Measurements from ENCODE around the gene NDUFS2. TPM values are rescaled to one million over a fixed set of nuclear protein-coding genes. Genes with fewer than 3 reads are reported as not detected.

The NDUFS2 gene
- total and polyA plus RNA-seq, 8 donors = 26.7 to 56.8 (median 31.1) TPM

- intact Hi-C loops (cut with DNase I) = no loop called here
- no peak for ATAC-seq
- Histone ChIP-seq H3K27me3 (no peaks in the 10 kb centered on the region), H3K4me1 (peaks cover 0 to 17% (median 3%) of the 10 kb centered on the region in 3 donors), H3K9me3 (no peaks in the 10 kb centered on the region), H3K36me3 (no peaks in the 10 kb centered on the region), H3K27ac (no peak overlapping the region), H3K4me3 (no peak overlapping the region)
- TF ChIP-seq CTCF (IDR thresholded peaks at IDR 0.05) = no peak
- no peak for FAIRE-seq
- WGBS, 2 donors = 82 to 89% methylated on average over 5 of the region's 5 CpGs
- DNase-seq = no peak
These were observed 40.5 kb upstream of the NDUFS2 start for GRCh38 chr1:161161652-161162051.

DNA sequence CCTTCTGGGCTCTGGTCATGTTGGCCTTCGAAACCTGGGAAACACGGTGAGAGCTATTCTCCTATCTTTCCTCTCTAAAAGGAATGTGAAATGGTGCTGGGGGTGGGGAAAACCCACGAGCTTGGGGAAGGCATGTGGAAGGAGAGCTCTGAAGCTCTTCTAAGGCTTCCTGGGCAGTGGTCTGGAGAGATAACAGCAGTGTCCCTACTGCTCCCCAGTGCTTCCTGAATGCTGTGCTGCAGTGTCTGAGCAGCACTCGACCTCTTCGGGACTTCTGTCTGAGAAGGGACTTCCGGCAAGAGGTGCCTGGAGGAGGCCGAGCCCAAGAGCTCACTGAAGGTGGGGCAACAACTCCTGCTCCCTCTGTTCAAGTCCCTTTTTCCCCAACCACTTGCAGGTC lies 40.1 kb upstream of the NDUFS2 start:
- Histone ChIP-seq H3K4me3 (no peak overlapping the region), H3K36me3 (no peaks in the 10 kb centered on the region), H3K9me3 (no peaks in the 10 kb centered on the region), H3K27me3 (no peaks in the 10 kb centered on the region), H3K4me1 (peaks cover 0 to 17% (median 6%) of the 10 kb centered on the region in 3 donors), H3K27ac (no peak overlapping the region)
- FAIRE-seq (no peak), ATAC-seq (no peak), DNase-seq (no peak)
- WGBS, 2 donors = 71 to 84% methylated on average over 7 of the region's 7 CpGs
- intact Hi-C loops (cut with DNase I) = no loop called here
- TF ChIP-seq CTCF (IDR thresholded peaks at IDR 0.05) = no peak

DNA sequence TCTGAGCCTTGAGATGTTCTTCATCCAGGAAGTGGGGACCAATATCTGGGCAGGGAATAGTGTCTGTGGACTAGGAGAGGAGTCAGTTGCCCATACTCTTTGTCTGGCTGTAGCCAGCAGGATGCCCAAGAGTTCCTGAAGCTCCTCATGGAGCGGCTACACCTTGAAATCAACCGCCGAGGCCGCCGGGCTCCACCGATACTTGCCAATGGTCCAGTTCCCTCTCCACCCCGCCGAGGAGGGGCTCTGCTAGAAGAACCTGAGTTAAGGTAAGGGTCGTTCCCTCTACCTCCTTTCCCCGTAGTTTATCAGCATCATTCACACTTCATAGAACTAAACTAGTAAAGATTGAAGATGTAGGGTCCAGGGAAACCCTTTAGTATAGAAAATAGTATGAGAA lies 39.4 kb upstream of the NDUFS2 start:
- Histone ChIP-seq H3K27ac (no peak overlapping the region), H3K4me1 (peaks cover 0 to 17% (median 8%) of the 10 kb centered on the region in 3 donors), H3K36me3 (no peaks in the 10 kb centered on the region), H3K9me3 (no peaks in the 10 kb centered on the region), H3K4me3 (no peak overlapping the region), H3K27me3 (no peaks in the 10 kb centered on the region)
- ATAC-seq = no peak
- intact Hi-C loops (cut with DNase I) = no loop called here
- WGBS, 2 donors = 91 to 94% methylated on average over 10 of the region's 10 CpGs
- TF ChIP-seq CTCF (IDR thresholded peaks at IDR 0.05) = no peak
- DNase-seq = no peak
- no peak for FAIRE-seq

DNA sequence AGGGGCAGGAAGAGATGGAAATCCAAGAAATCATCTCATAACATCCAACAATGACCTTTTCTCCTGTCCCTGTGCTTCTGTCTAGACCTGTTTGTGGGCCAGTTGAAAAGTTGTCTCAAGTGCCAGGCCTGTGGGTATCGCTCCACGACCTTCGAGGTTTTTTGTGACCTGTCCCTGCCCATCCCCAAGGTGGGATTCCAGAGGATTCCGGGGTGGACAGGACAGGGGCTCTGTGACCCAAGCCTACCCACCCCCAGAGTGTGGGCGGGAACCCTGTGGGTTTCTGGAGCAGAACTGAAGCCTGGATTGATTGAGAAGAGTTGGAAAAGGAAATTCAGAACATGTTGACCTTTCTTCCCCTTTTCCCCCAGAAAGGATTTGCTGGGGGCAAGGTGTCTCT lies 38.4 kb upstream of the NDUFS2 start:
- H3K9me3 ChIP-seq = no peaks in the 10 kb centered on the region
- no peak for FAIRE-seq
- TF ChIP-seq CTCF (IDR thresholded peaks at IDR 0.05) = no peak
- ATAC-seq = no peak
- intact Hi-C loops (cut with DNase I) = no loop called here
- no peak overlapping the region for H3K4me3 ChIP-seq
- DNase-seq = no peak
- H3K27me3 ChIP-seq = no peaks in the 10 kb centered on the region
- no peaks in the 10 kb centered on the region for H3K36me3 ChIP-seq
- no peak overlapping the region for H3K27ac ChIP-seq
- H3K4me1 ChIP-seq = peaks cover 0 to 13% (median 8%) of the 10 kb centered on the region in 3 donors
- 83% methylated on average over 5 of the region's 5 CpGs for WGBS, 2 donors

DNA sequence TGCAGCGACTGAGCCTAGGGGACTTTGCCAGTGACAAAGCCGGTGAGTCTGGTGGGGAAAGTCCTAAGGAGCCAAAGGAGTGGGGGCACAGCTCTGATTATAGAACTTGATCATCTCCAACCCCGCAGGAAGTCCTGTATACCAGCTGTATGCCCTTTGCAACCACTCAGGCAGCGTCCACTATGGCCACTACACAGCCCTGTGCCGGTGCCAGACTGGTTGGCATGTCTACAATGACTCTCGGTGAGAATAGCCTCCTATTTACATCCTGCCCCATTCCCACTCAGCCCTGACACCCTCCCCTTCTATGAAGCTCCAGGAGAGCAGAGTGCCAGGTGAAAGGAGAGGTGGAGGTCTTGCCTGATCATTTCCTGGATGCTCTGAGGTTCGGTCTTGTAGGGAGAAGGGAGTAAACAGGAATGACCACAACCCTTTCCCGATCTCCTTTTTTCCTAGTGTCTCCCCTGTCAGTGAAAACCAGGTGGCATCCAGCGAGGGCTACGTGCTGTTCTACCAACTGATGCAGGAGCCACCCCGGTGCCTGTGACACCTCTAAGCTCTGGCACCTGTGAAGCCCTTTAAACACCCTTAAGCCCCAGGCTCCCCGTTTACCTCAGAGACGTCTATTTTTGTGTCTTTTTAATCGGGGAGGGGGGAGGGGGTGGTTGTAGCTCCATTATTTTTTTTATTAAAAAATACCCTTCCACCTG lies 37.1 kb upstream of the NDUFS2 start:
- ATAC-seq = no peak
- no peak for FAIRE-seq
- no peaks in the 10 kb centered on the region for H3K36me3 ChIP-seq
- peaks cover 0 to 8% (median 7%) of the 10 kb centered on the region in 3 donors for H3K4me1 ChIP-seq
- H3K4me3 ChIP-seq = peak overlapping the region in 3 of 4 donors; percentile 56 to 73 (median 59)
- no peak for DNase-seq
- TF ChIP-seq CTCF (IDR thresholded peaks at IDR 0.05) = no peak
- H3K27me3 ChIP-seq = no peaks in the 10 kb centered on the region
- 49 to 57% methylated on average over 14 of the region's 14 CpGs for WGBS, 2 donors
- H3K27ac ChIP-seq = peak overlapping the region; percentile 67 to 92 (median 80)
- intact Hi-C loops (cut with DNase I) = no loop called here
- H3K9me3 ChIP-seq = no peaks in the 10 kb centered on the region

Data from pancreas (tissue), 10 donors.